Esophagus muscularis mucosa (tissue), 4 donors: ENCODE data around the gene HSP90AA1.
"Not testable (repeated sequence)": the region's sequence is repeated elsewhere in the genome, so short reads cannot be mapped to it uniquely, and the experiment has no call there.

Source experiments
- EP300 ChIP-seq: sonication (generic); formaldehyde crosslinking; IDR thresholded peaks from one replicate; pipeline ENCODE4 v1.6.1; 2017; ENCODE audit warnings: antibody characterized with exemption
- POLR2A ChIP-seq: fragments of 450-650 bp; IDR thresholded peaks from one replicate; pipeline ENCODE4 v1.6.1; 2017; ENCODE audit warnings: antibody characterized with exemption, moderate library complexity, mild to moderate bottlenecking, low read depth
- POLR2AphosphoS5 ChIP-seq, 2 donors: sonication (generic); formaldehyde crosslinking; IDR thresholded peaks; one replicate each; pipeline ENCODE4 v1.6.1; 2017; ENCODE audit warnings: antibody characterized with exemption in 2 of 2
- TF ChIP-seq, protein P1 (sequence below), 3 experiments: fragments of 200-600 bp in 2 of 3; fragments of 450-650 bp in 1 of 3; sonication (generic) in 2 of 3; IDR thresholded peaks; one replicate each; pipeline ENCODE4 v1.5.1; 2017 to 2019; ENCODE audit warnings: antibody characterized with exemption in 3 of 3, mild to moderate bottlenecking in 2 of 3, moderate library complexity in 1 of 3

DNA sequence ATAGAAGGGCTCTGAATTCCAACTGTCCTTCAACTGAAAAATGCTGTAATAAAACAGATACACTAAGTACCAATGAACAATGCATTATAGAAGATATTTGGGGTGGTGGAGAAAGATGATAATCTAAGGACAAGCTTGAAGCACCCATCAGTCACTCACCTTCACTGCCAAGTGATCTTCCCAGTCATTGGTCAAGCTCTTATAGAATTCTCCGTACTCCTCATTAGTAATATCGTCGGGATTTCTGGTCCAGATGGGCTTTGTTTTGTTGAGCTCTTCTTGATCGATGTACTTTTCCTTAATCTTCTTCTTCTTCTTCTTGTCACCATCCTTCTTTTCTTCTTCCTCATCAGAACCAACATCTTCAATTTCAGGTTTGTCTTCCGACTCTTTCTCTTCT lies 2.3 kb downstream of the HSP90AA1 start:
- not testable (repeated sequence) for TF ChIP-seq EP300; POLR2AphosphoS5 (IDR thresholded peaks at IDR 0.05); POLR2A
- TF ChIP-seq, protein P1, sequence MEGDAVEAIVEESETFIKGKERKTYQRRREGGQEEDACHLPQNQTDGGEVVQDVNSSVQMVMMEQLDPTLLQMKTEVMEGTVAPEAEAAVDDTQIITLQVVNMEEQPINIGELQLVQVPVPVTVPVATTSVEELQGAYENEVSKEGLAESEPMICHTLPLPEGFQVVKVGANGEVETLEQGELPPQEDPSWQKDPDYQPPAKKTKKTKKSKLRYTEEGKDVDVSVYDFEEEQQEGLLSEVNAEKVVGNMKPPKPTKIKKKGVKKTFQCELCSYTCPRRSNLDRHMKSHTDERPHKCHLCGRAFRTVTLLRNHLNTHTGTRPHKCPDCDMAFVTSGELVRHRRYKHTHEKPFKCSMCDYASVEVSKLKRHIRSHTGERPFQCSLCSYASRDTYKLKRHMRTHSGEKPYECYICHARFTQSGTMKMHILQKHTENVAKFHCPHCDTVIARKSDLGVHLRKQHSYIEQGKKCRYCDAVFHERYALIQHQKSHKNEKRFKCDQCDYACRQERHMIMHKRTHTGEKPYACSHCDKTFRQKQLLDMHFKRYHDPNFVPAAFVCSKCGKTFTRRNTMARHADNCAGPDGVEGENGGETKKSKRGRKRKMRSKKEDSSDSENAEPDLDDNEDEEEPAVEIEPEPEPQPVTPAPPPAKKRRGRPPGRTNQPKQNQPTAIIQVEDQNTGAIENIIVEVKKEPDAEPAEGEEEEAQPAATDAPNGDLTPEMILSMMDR (IDR thresholded peaks at IDR 0.05): not testable (repeated sequence)
